Smooth muscle cell of trachea (primary cell): ENCODE results near the gene ZNF337. TPM values are rescaled to one million over a fixed set of nuclear protein-coding genes. Genes with fewer than 3 reads are reported as not detected.

Experiments
- total RNA-seq: library from RNA; depleted of rRNA; stranded (reverse); fragments of >200 nt; gene quantifications from 2 replicates; pipeline ENCODE4 v1.2.1, GENCODE V29; 2014

The ZNF337 gene
- total RNA-seq: 21.8 and 25.5 TPM in 2 replicates

DNA sequence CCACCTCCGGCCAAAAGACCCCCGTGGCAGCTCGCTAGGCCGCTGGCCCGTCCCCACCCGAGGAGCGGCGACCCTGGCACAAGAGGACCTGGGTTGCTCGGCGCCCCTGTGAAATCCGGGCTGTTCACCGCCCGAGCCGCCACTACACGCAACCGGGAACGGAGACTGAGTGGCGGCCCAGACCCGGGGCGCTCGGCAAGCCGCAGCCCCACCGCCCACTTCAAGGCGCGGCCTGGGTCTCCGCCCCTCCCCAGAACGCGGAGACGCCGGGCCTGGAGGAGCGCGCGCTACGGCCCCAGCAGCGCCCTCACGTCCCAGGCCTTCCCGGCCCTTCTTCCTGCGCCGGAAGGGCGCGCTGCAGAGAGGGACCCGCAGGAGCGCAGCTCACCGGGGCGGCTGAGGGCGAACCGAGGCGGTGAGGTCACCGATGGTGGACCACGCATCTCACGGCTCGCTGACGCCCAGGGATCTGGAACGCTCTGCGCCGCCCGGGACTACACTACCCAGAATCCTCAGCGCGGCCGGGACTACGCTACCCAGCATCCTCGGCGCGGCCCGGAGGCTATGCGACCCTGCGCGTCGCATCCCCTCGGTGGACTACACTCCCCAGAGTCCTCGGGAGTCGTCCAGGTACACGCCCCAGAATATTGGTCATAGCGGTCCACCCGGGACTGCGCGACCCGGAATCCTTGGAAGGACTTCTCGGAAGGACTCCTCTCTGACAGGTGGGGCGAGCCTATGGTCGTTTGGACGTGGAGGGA, at the start of gene ZNF337:
TSS of gene ZNF337 (minus strand) at position 483 of the 761 bp plus-strand sequence. CDS start 10,436 bp downstream, outside the sequence.

Other genes with a start within 250 kb of the ZNF337 start
- gene NINL, start 111.3 kb downstream of the ZNF337 start, total RNA-seq: 12.9 and 16.3 TPM in 2 replicates
- 9.2 and 9.3 TPM in 2 replicates for gene NANP, start 72.8 kb downstream of the ZNF337 start, total RNA-seq